ENCODE data around the gene CASTOR2.
"Not testable (repeated sequence)": the region's sequence is repeated elsewhere in the genome, so short reads cannot be mapped to it uniquely, and the experiment has no call there.

The CASTOR2 gene

GRCh38 chr7:74964511-74965119 is at the start of gene CASTOR2:
CASTOR2 (plus strand) TSS chr7:74964705; CDS start chr7:74964986, 281 bp downstream.
- not testable (repeated sequence) for DNase-seq (ENCODE audit: low read depth)

- not testable (repeated sequence) for DNase-seq (ENCODE audit: low read depth)
Observed at GRCh38 chr7:74922321-74922890, 42.1 kb upstream of the CASTOR2 start.

- DNase-seq (ENCODE audit: low read depth): not testable (repeated sequence)
Observed at GRCh38 chr7:74923644-74924043, 40.9 kb upstream of the CASTOR2 start.

GRCh38 chr7:74926968-74927367 is 37.5 kb upstream of the CASTOR2 start:
- not testable (repeated sequence) for DNase-seq (ENCODE audit: low read depth)

- DNase-seq (ENCODE audit: low read depth): not testable (repeated sequence)
Observed at GRCh38 chr7:74931563-74932328, 32.8 kb upstream of the CASTOR2 start.

- not testable (repeated sequence) for DNase-seq (ENCODE audit: low read depth)
Observed at GRCh38 chr7:74939429-74939828, 25.1 kb upstream of the CASTOR2 start.

- DNase-seq (ENCODE audit: low read depth): not testable (repeated sequence)
Observed at GRCh38 chr7:74941302-74942069, 23.0 kb upstream of the CASTOR2 start.

- not testable (repeated sequence) for DNase-seq (ENCODE audit: low read depth)
Observed at GRCh38 chr7:74943923-74944322, 20.6 kb upstream of the CASTOR2 start.

GRCh38 chr7:74947741-74948140 is 16.8 kb upstream of the CASTOR2 start:
- not testable (repeated sequence) for DNase-seq (ENCODE audit: low read depth)

GRCh38 chr7:74953774-74954173 is 10.7 kb upstream of the CASTOR2 start:
- DNase-seq (ENCODE audit: low read depth): not testable (repeated sequence)

- DNase-seq (ENCODE audit: low read depth): not testable (repeated sequence)
Observed at GRCh38 chr7:74958328-74958727, 6.2 kb upstream of the CASTOR2 start.

- DNase-seq (ENCODE audit: low read depth): not testable (repeated sequence)
Observed at GRCh38 chr7:74963704-74964510, 598 bp upstream of the CASTOR2 start.

GRCh38 chr7:74966208-74966854 is 1.8 kb downstream of the CASTOR2 start:
- DNase-seq (ENCODE audit: low read depth): not testable (repeated sequence)

- DNase-seq (ENCODE audit: low read depth): not testable (repeated sequence)
Observed at GRCh38 chr7:74966909-74967308, 2.4 kb downstream of the CASTOR2 start.

GRCh38 chr7:74971431-74971830 is 6.9 kb downstream of the CASTOR2 start:
- DNase-seq (ENCODE audit: low read depth): not testable (repeated sequence)

GRCh38 chr7:74972377-74972776 is 7.9 kb downstream of the CASTOR2 start:
- DNase-seq (ENCODE audit: low read depth): not testable (repeated sequence)

- DNase-seq (ENCODE audit: low read depth): not testable (repeated sequence)
Observed at GRCh38 chr7:74975959-74976358, 11.5 kb downstream of the CASTOR2 start.

- not testable (repeated sequence) for DNase-seq (ENCODE audit: low read depth)
Observed at GRCh38 chr7:74977523-74977922, 13.0 kb downstream of the CASTOR2 start.

GRCh38 chr7:74988436-74988835 is 23.9 kb downstream of the CASTOR2 start:
- DNase-seq (ENCODE audit: low read depth): not testable (repeated sequence)

- no peak for DNase-seq (ENCODE audit: low read depth)
Observed at GRCh38 chr7:74993121-74993520, 28.6 kb downstream of the CASTOR2 start.

Measured in ELR (cell line).